Measurements from ENCODE around the gene OPA3.

- TF ChIP-seq IRF2 (CRISPR knock-in tag; IDR thresholded peaks at IDR 0.05; ENCODE audit: borderline replicate concordance, low read depth) (no peak), CTCF (IDR thresholded peaks at IDR 0.05) (no peak), PRDM15 (CRISPR knock-in tag; IDR thresholded peaks at IDR 0.05) (no peak), IRF1 (CRISPR knock-in tag; IDR thresholded peaks at IDR 0.05) (no peak), PREB (CRISPR knock-in tag; IDR thresholded peaks at IDR 0.05; ENCODE audit: borderline replicate concordance) (no peak), ATF2 (CRISPR knock-in tag; IDR thresholded peaks at IDR 0.05; ENCODE audit: borderline replicate concordance, low read depth) (no peak), JUN (CRISPR knock-in tag; IDR thresholded peaks at IDR 0.05) (no peak), SP1 (CRISPR knock-in tag; conservative IDR thresholded peaks at IDR 0.05) (peak; percentile 42), FOXJ3 (CRISPR knock-in tag; IDR thresholded peaks at IDR 0.05; ENCODE audit: borderline replicate concordance) (no peak), USF2 (CRISPR knock-in tag; IDR thresholded peaks at IDR 0.05) (no peak), FOXK1 (CRISPR knock-in tag; IDR thresholded peaks at IDR 0.05) (no peak), ZBTB21 (CRISPR knock-in tag; IDR thresholded peaks at IDR 0.05; ENCODE audit: borderline replicate concordance) (no peak), ZNF512 (CRISPR knock-in tag; IDR thresholded peaks at IDR 0.05; ENCODE audit: borderline replicate concordance) (no peak)
These were observed 17.1 kb upstream of the OPA3 start, which contains the start of gene GPR4 for GRCh38 chr19:45601524-45602374.

All from WTC11 (cell line).